HCT116 (cell line): ENCODE results near the gene IL31. TPM values are rescaled to one million over a fixed set of nuclear protein-coding genes. Genes with fewer than 3 reads are reported as not detected.

ENCODE experiments used
- ATAC-seq: fragments of 200-7000 bp; cut with Tn5 transposase; 2 replicates; pipeline ENCODE4 v1.9.1; 2020; ENCODE audit warnings: mild to moderate bottlenecking, moderate library complexity
- BruUV-seq: library from RNA; stranded (reverse); fragments of 400-500 nt; replicated peaks from 2 replicates; lab custom pipeline; 2021; lab: Mats Ljungman, UMichigan
- CTCF ChIA-PET: fragments of 300-600 bp; sonication (Branson Sonifier 250); formaldehyde crosslinking; loops from one replicate; lab custom pipeline; 2021; ENCODE audit warnings: antibody characterized with exemption; lab: Charles Lee
- POLR2A ChIA-PET: fragments of 300-600, 350-600 bp; sonication (Branson Sonifier 250); formaldehyde crosslinking; loops from one replicate; lab custom pipeline; 2021; ENCODE audit warnings: antibody characterized with exemption; lab: Charles Lee
- RAD21 ChIA-PET, 2 experiments: fragments of 300-600 bp; sonication (Branson Sonifier 250); formaldehyde crosslinking; loops; one replicate each; lab custom pipeline; 2023; ENCODE audit warnings: low total read pairs in 2 of 2; ENCODE audit not compliant: uncharacterized antibody in 2 of 2, unreplicated experiment in 2 of 2, low non-redundant PET in 1 of 2; lab: Charles Lee
- DNase-seq: peaks from one replicate; pipeline ENCODE4 v3.0.0-alpha.2; 2010; ENCODE audit warnings: low read depth, low spot score
- H2AFZ ChIP-seq: fragments of 200-600 bp; shearing (Covaris generic), sonication (generic); 2 replicates; pipeline ENCODE4 v1.6.1; 2017; ENCODE audit warnings: low read depth, mixed run types, mixed read lengths, antibody characterized with exemption, low read length; ENCODE audit not compliant: poor library complexity, severe bottlenecking
- H3K27ac ChIP-seq: 2 replicates; pipeline ENCODE4 v1.5.1; 2012; ENCODE audit warnings: low read depth, low read length
- H3K27me3 ChIP-seq: fragments of 200-600 bp; sonication (generic); 2 replicates; pipeline ENCODE4 v1.6.1; 2016; ENCODE audit warnings: mixed run types, low read length, mixed read lengths; ENCODE audit not compliant: insufficient read depth
- H3K36me3 ChIP-seq, 2 experiments: fragments of 200-500 bp in 1 of 2; fragments of 200-600 bp in 1 of 2; sonication (Bioruptor generic) in 1 of 2; sonication (generic) in 1 of 2; 2 replicates each; pipeline versions ENCODE4 v1.5.1 to v1.6.1; 2014 to 2016; ENCODE audit warnings: low read length in 2 of 2, inconsistent platforms in 1 of 2, mixed read lengths in 1 of 2, mixed run types in 1 of 2; ENCODE audit not compliant: insufficient read depth in 2 of 2, control insufficient read depth in 1 of 2
- H3K4me1 ChIP-seq, 2 experiments: fragments of 200-600 bp in 1 of 2; sonication (generic) in 1 of 2; 2 replicates each; pipeline versions ENCODE4 v1.5.1 to v1.6.1; 2012 to 2017; ENCODE audit warnings: low read length in 2 of 2, inconsistent platforms in 1 of 2, mild to moderate bottlenecking in 1 of 2, mixed read lengths in 1 of 2, mixed run types in 1 of 2, moderate library complexity in 1 of 2; ENCODE audit not compliant: insufficient read depth in 2 of 2, control insufficient read depth in 1 of 2
- H3K4me2 ChIP-seq: fragments of 200-600 bp; sonication (generic); 2 replicates; pipeline ENCODE4 v1.6.1; 2017; ENCODE audit warnings: mixed run types, low read length, mixed read lengths
- H3K4me3 ChIP-seq, 2 experiments: fragments of 200-600 bp in 1 of 2; sonication (generic) in 1 of 2; replicated peaks in 1 of 2; 2 replicates each; pipeline ENCODE4 v1.5.1; 2011 to 2016; ENCODE audit warnings: low read length in 2 of 2, control low read depth in 1 of 2, low read depth in 1 of 2, mild to moderate bottlenecking in 1 of 2, mixed read lengths in 1 of 2, mixed run types in 1 of 2
- H3K79me2 ChIP-seq: fragments of 200-600 bp; sonication (generic); 2 replicates; pipeline ENCODE4 v1.6.1; 2017; ENCODE audit warnings: mild to moderate bottlenecking, mixed run types, low read length, moderate library complexity, mixed read lengths; ENCODE audit not compliant: insufficient read depth
- H3K9ac ChIP-seq: fragments of 200-600 bp; sonication (generic); 2 replicates; pipeline ENCODE4 v1.6.1; 2016; ENCODE audit warnings: low read length, mixed read lengths
- H3K9me2 ChIP-seq: fragments of 200-600 bp; sonication (generic), shearing (Covaris generic); 2 replicates; pipeline ENCODE4 v1.6.1; 2017; ENCODE audit warnings: mixed run types, mild to moderate bottlenecking, moderate library complexity; ENCODE audit not compliant: insufficient read depth
- H3K9me3 ChIP-seq, 2 experiments: fragments of 200-500 bp in 1 of 2; fragments of 200-600 bp in 1 of 2; sonication (Bioruptor generic) in 1 of 2; sonication (generic) in 1 of 2; 2 replicates each; pipeline ENCODE4 v1.6.1; 2014 to 2017; ENCODE audit warnings: low read length in 2 of 2, mixed read lengths in 2 of 2, inconsistent platforms in 1 of 2, low read depth in 1 of 2, mild to moderate bottlenecking in 1 of 2, mixed run types in 1 of 2, moderate library complexity in 1 of 2; ENCODE audit not compliant: control insufficient read depth in 1 of 2, insufficient read depth in 1 of 2
- H4K20me1 ChIP-seq: fragments of 200-600 bp; sonication (generic), shearing (Covaris generic); 2 replicates; pipeline ENCODE4 v1.6.1; 2017; ENCODE audit warnings: mixed run types, mild to moderate bottlenecking, moderate library complexity; ENCODE audit not compliant: insufficient read depth
- ATF3 ChIP-seq: IDR thresholded peaks from 2 replicates; pipeline ENCODE4 v1.6.1; 2012
- CEBPB ChIP-seq: IDR thresholded peaks from 2 replicates; pipeline ENCODE4 v1.6.1; 2012; ENCODE audit warnings: low read depth
- CTCF ChIP-seq, 3 experiments: fragments of 200-600 bp in 1 of 3; sonication (generic) in 1 of 3; IDR thresholded peaks in 2 of 3; conservative IDR thresholded peaks in 1 of 3; 2 replicates each; pipeline ENCODE4 v1.5.1; 2012 to 2017; ENCODE audit warnings: low read depth in 2 of 3, low read length in 2 of 3, antibody characterized with exemption in 1 of 3, borderline replicate concordance in 1 of 3, control low read depth in 1 of 3, mild to moderate bottlenecking in 1 of 3, mixed read lengths in 1 of 3, mixed run types in 1 of 3, moderate library complexity in 1 of 3; ENCODE audit not compliant: insufficient read depth in 1 of 3
- EGR1 ChIP-seq: IDR thresholded peaks from 2 replicates; pipeline ENCODE4 v1.6.1; 2012; ENCODE audit warnings: low read depth
- EZH2 ChIP-seq: fragments of 200-600 bp; sonication (generic); IDR thresholded peaks from 2 replicates; pipeline ENCODE4 v1.6.1; 2017; ENCODE audit warnings: antibody characterized with exemption, mixed run types
- EZH2phosphoT487 ChIP-seq: fragments of 200-600 bp; IDR thresholded peaks from 2 replicates; pipeline ENCODE4 v1.6.1; 2018; ENCODE audit warnings: antibody characterized with exemption, borderline replicate concordance
- JUND ChIP-seq: IDR thresholded peaks from 2 replicates; pipeline ENCODE4 v1.6.1; 2012
- POLR2AphosphoS5 ChIP-seq: IDR thresholded peaks from 2 replicates; pipeline ENCODE4 v1.6.1; 2011; ENCODE audit warnings: mild to moderate bottlenecking, low read depth, low read length, moderate library complexity
- SIN3A ChIP-seq: IDR thresholded peaks from 2 replicates; pipeline ENCODE4 v1.6.1; 2012; ENCODE audit warnings: low read depth
- SP1 ChIP-seq: IDR thresholded peaks from 2 replicates; pipeline ENCODE4 v1.6.1; 2012; ENCODE audit warnings: low read depth
- SRF ChIP-seq: IDR thresholded peaks from 2 replicates; pipeline ENCODE4 v1.6.1; 2012; ENCODE audit warnings: low read depth
- TCF7L2 ChIP-seq: IDR thresholded peaks from 2 replicates; pipeline ENCODE4 v1.7.0; 2011; ENCODE audit warnings: borderline replicate concordance, inconsistent platforms; ENCODE audit not compliant: insufficient read depth, insufficient read length; ENCODE audit errors: extremely low read depth
- YY1 ChIP-seq: IDR thresholded peaks from 2 replicates; pipeline ENCODE4 v1.6.1; 2011; ENCODE audit warnings: low read length, low read depth, moderate library complexity, mild to moderate bottlenecking; ENCODE audit not compliant: insufficient replicate concordance; ENCODE audit errors: extremely low read depth
- ZFX ChIP-seq: fragments of 450-650 bp; IDR thresholded peaks from 2 replicates; pipeline ENCODE4 v1.6.1; 2017
- ZNF274 ChIP-seq: fragments of 200-500 bp; sonication (Bioruptor generic); IDR thresholded peaks from 2 replicates; pipeline ENCODE4 v1.6.1; 2014; ENCODE audit warnings: mild to moderate bottlenecking, low read depth, low read length, inconsistent platforms
- intact Hi-C: fragments of 100-400 bp; cut with micrococcal nuclease; formaldehyde crosslinking; loops from 2 replicates; pipeline ENCODE4 v1.10.0; 2022
- total RNA-seq: library from RNA; stranded (reverse); gene quantifications from one replicate; pipeline ENCODE4 v1.2.1, GENCODE V29; 2021; ENCODE audit not compliant: unreplicated experiment
- TF ChIP-seq, protein P1 (sequence below): IDR thresholded peaks from 2 replicates; pipeline ENCODE4 v1.6.1; 2011; ENCODE audit warnings: mild to moderate bottlenecking, low read length, moderate library complexity; ENCODE audit not compliant: insufficient replicate concordance; ENCODE audit errors: extremely low read depth

The IL31 gene
- total RNA-seq, 1 experiment from 2014 or later = not detected

DNA sequence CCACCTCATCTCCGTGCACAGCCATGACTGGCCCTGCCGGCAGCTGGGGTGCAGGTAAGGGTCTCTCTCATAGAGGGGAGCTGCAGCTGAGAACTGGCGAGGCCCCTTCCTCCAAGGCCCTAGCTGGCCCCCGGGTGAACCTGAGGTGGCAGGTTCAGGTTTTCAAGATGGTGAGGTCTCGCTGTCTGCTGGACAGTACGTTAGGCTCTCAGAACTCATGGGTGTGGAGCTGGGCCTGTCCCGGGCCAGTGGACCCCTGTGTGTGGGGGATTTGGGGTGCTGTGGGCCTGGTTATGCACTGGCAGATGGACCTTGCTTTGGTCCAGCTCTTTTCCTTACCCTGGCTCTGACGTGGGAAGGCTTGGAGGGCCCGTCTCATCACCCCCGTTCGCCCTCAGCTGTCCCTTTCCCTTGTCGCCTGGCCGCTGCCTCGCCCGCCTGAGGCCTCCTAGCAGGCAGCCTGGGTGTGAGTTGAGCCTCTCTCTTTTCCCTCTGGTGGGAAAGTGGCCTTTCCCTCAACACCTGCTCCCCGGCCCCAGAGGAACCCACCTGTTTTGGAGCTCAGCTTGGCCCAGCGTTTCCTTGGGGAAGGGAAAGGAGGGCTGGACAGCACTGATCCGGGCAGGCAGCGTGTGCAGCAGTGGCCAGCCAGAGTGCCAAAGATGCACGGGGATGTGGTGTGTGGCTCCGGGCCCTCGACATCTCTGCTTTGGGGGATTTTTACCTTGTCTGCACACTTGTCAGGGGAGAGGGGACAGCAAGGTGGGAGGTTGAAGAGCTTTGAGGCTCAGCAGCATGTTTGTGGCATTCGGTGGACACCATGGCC lies 28.3 kb downstream of the IL31 start:
- RAD21 ChIA-PET = no interaction called here
- no peak overlapping the region for H3K4me2 ChIP-seq
- no peak overlapping the region for H3K27ac ChIP-seq
- ATAC-seq (0 out of 2 replicates have a peak, but pooled peaks have one; percentile 12), DNase-seq (no peak)
- H3K9me2 ChIP-seq = no peaks in the 10 kb centered on the region
- H3K9ac ChIP-seq = no peak overlapping the region
- no peaks in the 10 kb centered on the region for H3K27me3 ChIP-seq
- H3K79me2 ChIP-seq = no peaks in the 10 kb centered on the region
- BruUV-seq = no TSS peak
- CTCF ChIA-PET = no interaction called here
- H3K9me3 ChIP-seq = no peaks in the 10 kb centered on the region
- no peaks in the 10 kb centered on the region for H3K4me1 ChIP-seq
- H4K20me1 ChIP-seq = no peaks in the 10 kb centered on the region
- POLR2A ChIA-PET = no interaction called here
- H3K4me3 ChIP-seq = no peak overlapping the region
- peaks cover 6 to 21% of the 10 kb centered on the region in 2 experiments; a peak in 3 of 4 replicates for H3K36me3 ChIP-seq
- no peak overlapping the region for H2AFZ ChIP-seq
- TF ChIP-seq EZH2phosphoT487 (no peak), ZNF274 (no peak), CEBPB (no peak)
- intact Hi-C loops = no loop called here

DNA sequence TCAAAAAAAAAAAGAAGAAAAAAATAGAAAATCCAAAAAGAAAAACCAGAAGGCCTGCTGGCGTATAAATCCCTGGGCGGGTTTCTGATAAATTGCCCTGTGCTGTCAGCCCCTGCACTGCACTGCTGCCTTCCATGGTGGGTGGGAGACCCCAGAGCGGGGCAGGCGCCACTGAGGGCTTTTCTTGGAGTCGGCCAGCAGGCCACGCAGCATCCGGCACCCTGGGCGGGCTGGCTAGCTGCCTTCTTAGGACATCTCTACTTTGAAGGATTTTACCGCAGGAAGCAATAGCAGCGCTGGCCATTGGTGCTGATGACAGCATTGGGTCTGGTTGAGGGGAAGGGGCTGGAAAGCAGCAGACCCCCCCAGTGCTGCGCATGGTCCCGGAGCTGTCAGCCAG lies 29.1 kb downstream of the IL31 start:
- H3K4me2 ChIP-seq = no peak overlapping the region
- ChIA-PET POLR2A (no interaction called here), CTCF (no interaction called here), RAD21 (no interaction called here)
- H3K9me2 ChIP-seq = no peaks in the 10 kb centered on the region
- H3K4me3 ChIP-seq = no peak overlapping the region
- H3K36me3 ChIP-seq = peaks cover 7 to 21% of the 10 kb centered on the region in 2 experiments; a peak in 3 of 4 replicates
- no peaks in the 10 kb centered on the region for H3K79me2 ChIP-seq
- no peak for ATAC-seq
- no peaks in the 10 kb centered on the region for H4K20me1 ChIP-seq
- no peak overlapping the region for H2AFZ ChIP-seq
- H3K27ac ChIP-seq = no peak overlapping the region
- no peak for DNase-seq
- no peak overlapping the region for H3K9ac ChIP-seq
- no peaks in the 10 kb centered on the region for H3K9me3 ChIP-seq
- H3K4me1 ChIP-seq = no peaks in the 10 kb centered on the region
- intact Hi-C loops = no loop called here
- TSS peak; percentile 22 for BruUV-seq
- H3K27me3 ChIP-seq = no peaks in the 10 kb centered on the region
- no peak for TF ChIP-seq EGR1
- no peak for TF ChIP-seq SP1
- TF ChIP-seq SIN3A = no peak
- no peak for TF ChIP-seq ATF3
- no peak for TF ChIP-seq CEBPB
- TF ChIP-seq, protein P1, sequence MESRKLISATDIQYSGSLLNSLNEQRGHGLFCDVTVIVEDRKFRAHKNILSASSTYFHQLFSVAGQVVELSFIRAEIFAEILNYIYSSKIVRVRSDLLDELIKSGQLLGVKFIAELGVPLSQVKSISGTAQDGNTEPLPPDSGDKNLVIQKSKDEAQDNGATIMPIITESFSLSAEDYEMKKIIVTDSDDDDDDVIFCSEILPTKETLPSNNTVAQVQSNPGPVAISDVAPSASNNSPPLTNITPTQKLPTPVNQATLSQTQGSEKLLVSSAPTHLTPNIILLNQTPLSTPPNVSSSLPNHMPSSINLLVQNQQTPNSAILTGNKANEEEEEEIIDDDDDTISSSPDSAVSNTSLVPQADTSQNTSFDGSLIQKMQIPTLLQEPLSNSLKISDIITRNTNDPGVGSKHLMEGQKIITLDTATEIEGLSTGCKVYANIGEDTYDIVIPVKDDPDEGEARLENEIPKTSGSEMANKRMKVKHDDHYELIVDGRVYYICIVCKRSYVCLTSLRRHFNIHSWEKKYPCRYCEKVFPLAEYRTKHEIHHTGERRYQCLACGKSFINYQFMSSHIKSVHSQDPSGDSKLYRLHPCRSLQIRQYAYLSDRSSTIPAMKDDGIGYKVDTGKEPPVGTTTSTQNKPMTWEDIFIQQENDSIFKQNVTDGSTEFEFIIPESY = no peak
- TF ChIP-seq POLR2AphosphoS5 = no peak
- no peak for TF ChIP-seq JUND
- TF ChIP-seq YY1 = no peak
- no peak for TF ChIP-seq EZH2phosphoT487
- no peak for TF ChIP-seq SRF
- no peak for TF ChIP-seq CTCF (IDR thresholded peaks at IDR 0.05 in 2 of 3, conservative IDR thresholded peaks at IDR 0.05 in 1 of 3; ENCODE audit: borderline replicate concordance in 1 of 3, insufficient read depth in 1 of 3, low read depth in 2 of 3, low read length in 2 of 3)
- TF ChIP-seq TCF7L2 = no peak
- TF ChIP-seq ZFX = no peak
- TF ChIP-seq EZH2 = no peak
